Activated CD8-positive, alpha-beta memory T cell treated with anti-CD3 and anti-CD28 coated beads, Interleukin-2, amount 50 U/mL, for 4 hours (primary cell): ENCODE data around the gene MEIS1.

Experiments used
- DNase-seq: peaks from one replicate; pipeline ENCODE4 v3.0.0-alpha.2; 2020

MEIS1 gene

GRCh38 chr2:66571918-66572317, 137.0 kb downstream of the MEIS1 start:
- no peak for DNase-seq

- no peak for DNase-seq
Measured at GRCh38 chr2:66572391-66572790, 137.5 kb downstream of the MEIS1 start.

GRCh38 chr2:66573416-66573815, 138.5 kb downstream of the MEIS1 start:
- no peak for DNase-seq

GRCh38 chr2:66573821-66574233, 138.9 kb downstream of the MEIS1 start:
- no peak for DNase-seq

- DNase-seq, result no peak
Measured at GRCh38 chr2:66574701-66575624, 140.0 kb downstream of the MEIS1 start.

GRCh38 chr2:66575625-66576310, 140.8 kb downstream of the MEIS1 start:
- DNase-seq, result no peak

GRCh38 chr2:66576311-66576560, 141.3 kb downstream of the MEIS1 start:
- no peak for DNase-seq

GRCh38 chr2:66576561-66577320, 141.8 kb downstream of the MEIS1 start:
- no peak for DNase-seq

- no peak for DNase-seq
Measured at GRCh38 chr2:66577321-66578053, 142.6 kb downstream of the MEIS1 start.

- DNase-seq, result no peak
Measured at GRCh38 chr2:66578054-66578686, 143.2 kb downstream of the MEIS1 start.

GRCh38 chr2:66578687-66579106, 143.8 kb downstream of the MEIS1 start:
- DNase-seq, result no peak

GRCh38 chr2:66579186-66580126, 144.5 kb downstream of the MEIS1 start:
- no peak for DNase-seq

- no peak for DNase-seq
Measured at GRCh38 chr2:66580166-66581049, 145.5 kb downstream of the MEIS1 start.

- DNase-seq, result no peak
Measured at GRCh38 chr2:66581339-66582103, 146.6 kb downstream of the MEIS1 start.

- DNase-seq, result no peak
Measured at GRCh38 chr2:66582104-66582986, 147.4 kb downstream of the MEIS1 start.

GRCh38 chr2:66582987-66583880, 148.3 kb downstream of the MEIS1 start:
- no peak for DNase-seq

GRCh38 chr2:66583881-66584280, 149.0 kb downstream of the MEIS1 start:
- no peak for DNase-seq
